Duodenal mucosa (tissue), 2 donors: ENCODE results near the gene TRIM29.

Source experiments
- H3K27ac ChIP-seq: one replicate; pipeline ENCODE4 v1.7.0; 2013; ENCODE audit warnings: low read depth, low read length
- H3K27me3 ChIP-seq, 2 donors: one replicate each; pipeline ENCODE4 v1.7.0; 2013; ENCODE audit warnings: low read length in 2 of 2, control low read depth in 1 of 2; ENCODE audit not compliant: insufficient read depth in 2 of 2, control insufficient read depth in 1 of 2
- H3K36me3 ChIP-seq, 2 donors: one replicate each; pipeline ENCODE4 v1.7.0; 2013; ENCODE audit warnings: low read length in 2 of 2, control low read depth in 1 of 2; ENCODE audit not compliant: insufficient read depth in 2 of 2, control insufficient read depth in 1 of 2
- H3K4me1 ChIP-seq, 2 donors: one replicate each; pipeline ENCODE4 v1.7.0; 2013; ENCODE audit warnings: low read length in 2 of 2, control low read depth in 1 of 2; ENCODE audit not compliant: insufficient read depth in 2 of 2, control insufficient read depth in 1 of 2
- H3K4me3 ChIP-seq, 2 donors: one replicate each; pipeline ENCODE4 v1.7.0; 2013; ENCODE audit warnings: low read length in 2 of 2, low read depth in 1 of 2
- H3K9ac ChIP-seq, 2 donors: one replicate each; pipeline ENCODE4 v1.7.0; 2013; ENCODE audit warnings: low read length in 2 of 2, low read depth in 1 of 2
- H3K9me3 ChIP-seq, 2 donors: one replicate each; pipeline ENCODE4 v1.7.0; 2013; ENCODE audit warnings: low read length in 2 of 2, control low read depth in 1 of 2; ENCODE audit not compliant: control insufficient read depth in 1 of 2

Gene TRIM29

GRCh38 chr11:120079750-120080610, 57.9 kb downstream of the TRIM29 start:
- Histone ChIP-seq H3K27ac (no peak overlapping the region), H3K9ac (no peak overlapping the region), H3K4me1 (no peaks in the 10 kb centered on the region), H3K27me3 (peaks cover 0 to 4% of the 10 kb centered on the region in 2 donors), H3K9me3 (peaks cover 0 to 5% of the 10 kb centered on the region in 2 donors), H3K4me3 (no peak overlapping the region), H3K36me3 (no peaks in the 10 kb centered on the region)

- Histone ChIP-seq H3K27me3 (peaks cover 0 to 4% of the 10 kb centered on the region in 2 donors), H3K9ac (no peak overlapping the region), H3K4me1 (no peaks in the 10 kb centered on the region), H3K27ac (no peak overlapping the region), H3K36me3 (no peaks in the 10 kb centered on the region), H3K4me3 (no peak overlapping the region), H3K9me3 (peaks cover 0 to 5% of the 10 kb centered on the region in 2 donors)
Measured at GRCh38 chr11:120078397-120078796, 59.5 kb downstream of the TRIM29 start.

GRCh38 chr11:120074076-120074475, 63.8 kb downstream of the TRIM29 start:
- Histone ChIP-seq H3K4me3 (no peak overlapping the region), H3K27ac (no peak overlapping the region), H3K27me3 (peaks cover 0 to 4% of the 10 kb centered on the region in 2 donors), H3K4me1 (no peaks in the 10 kb centered on the region), H3K9ac (no peak overlapping the region), H3K36me3 (no peaks in the 10 kb centered on the region), H3K9me3 (no peaks in the 10 kb centered on the region)

- Histone ChIP-seq H3K27me3 (peaks cover 0 to 4% of the 10 kb centered on the region in 2 donors), H3K36me3 (no peaks in the 10 kb centered on the region), H3K4me1 (peaks cover 0 to 3% of the 10 kb centered on the region in 2 donors), H3K4me3 (no peak overlapping the region), H3K27ac (no peak overlapping the region), H3K9me3 (no peaks in the 10 kb centered on the region), H3K9ac (no peak overlapping the region)
Measured at GRCh38 chr11:120073196-120073595, 64.7 kb downstream of the TRIM29 start.

GRCh38 chr11:120068114-120068573, 69.8 kb downstream of the TRIM29 start:
- no peak overlapping the region for H3K27ac ChIP-seq
- no peaks in the 10 kb centered on the region for H3K27me3 ChIP-seq

GRCh38 chr11:120067438-120068113, 70.3 kb downstream of the TRIM29 start:
- Histone ChIP-seq H3K9me3 (no peaks in the 10 kb centered on the region), H3K27ac (no peak overlapping the region), H3K36me3 (no peaks in the 10 kb centered on the region), H3K4me1 (peaks cover 0 to 4% of the 10 kb centered on the region in 2 donors), H3K27me3 (no peaks in the 10 kb centered on the region), H3K4me3 (no peak overlapping the region), H3K9ac (no peak overlapping the region)

More at GRCh38 chr11:120068114-120068573, 69.8 kb downstream of the TRIM29 start:
- Histone ChIP-seq H3K9me3 (no peaks in the 10 kb centered on the region), H3K36me3 (no peaks in the 10 kb centered on the region), H3K9ac (no peak overlapping the region), H3K4me1 (peaks cover 0 to 4% of the 10 kb centered on the region in 2 donors), H3K4me3 (no peak overlapping the region)

GRCh38 chr11:120066738-120067437, 71.0 kb downstream of the TRIM29 start:
- no peak overlapping the region for H3K4me3 ChIP-seq
- no peak overlapping the region for H3K9ac ChIP-seq
- H3K36me3 ChIP-seq: no peaks in the 10 kb centered on the region
- H3K27me3 ChIP-seq: no peaks in the 10 kb centered on the region
- no peaks in the 10 kb centered on the region for H3K9me3 ChIP-seq
- no peak overlapping the region for H3K27ac ChIP-seq
- peaks cover 0 to 4% of the 10 kb centered on the region in 2 donors for H3K4me1 ChIP-seq

- H3K4me1 ChIP-seq: peaks cover 0 to 4% of the 10 kb centered on the region in 2 donors
- H3K9me3 ChIP-seq: no peaks in the 10 kb centered on the region
- H3K4me3 ChIP-seq: no peak overlapping the region
- no peaks in the 10 kb centered on the region for H3K27me3 ChIP-seq
- H3K9ac ChIP-seq: no peak overlapping the region
- no peaks in the 10 kb centered on the region for H3K36me3 ChIP-seq
- no peak overlapping the region for H3K27ac ChIP-seq
Measured at GRCh38 chr11:120065876-120066275, 72.0 kb downstream of the TRIM29 start.

GRCh38 chr11:120065176-120065575, 72.7 kb downstream of the TRIM29 start:
- no peak overlapping the region for H3K9ac ChIP-seq
- H3K9me3 ChIP-seq: no peaks in the 10 kb centered on the region
- H3K36me3 ChIP-seq: no peaks in the 10 kb centered on the region
- H3K27ac ChIP-seq: no peak overlapping the region
- peaks cover 0 to 4% of the 10 kb centered on the region in 2 donors for H3K4me1 ChIP-seq
- no peak overlapping the region for H3K4me3 ChIP-seq
- H3K27me3 ChIP-seq: no peaks in the 10 kb centered on the region

GRCh38 chr11:120064341-120064740, 73.6 kb downstream of the TRIM29 start:
- no peak overlapping the region for H3K9ac ChIP-seq
- no peaks in the 10 kb centered on the region for H3K36me3 ChIP-seq
- H3K9me3 ChIP-seq: no peaks in the 10 kb centered on the region
- H3K27ac ChIP-seq: no peak overlapping the region
- no peaks in the 10 kb centered on the region for H3K27me3 ChIP-seq
- peaks cover 0 to 4% of the 10 kb centered on the region in 2 donors for H3K4me1 ChIP-seq
- H3K4me3 ChIP-seq: no peak overlapping the region
